ENCODE results near the gene PHF21A. TPM values are rescaled to one million over a fixed set of nuclear protein-coding genes. Genes with fewer than 3 reads are reported as not detected.

Gene PHF21A
- total RNA-seq, 2 donors from 2014 or later: 24.7 to 48.0 TPM

GRCh38 chr11:45961751-45962240 is 159.5 kb downstream of the PHF21A start:
- no peak overlapping the region for H3K4me3 ChIP-seq
- H3K27ac ChIP-seq: no peak overlapping the region
- H3K36me3 ChIP-seq: no peaks in the 10 kb centered on the region
- H3K4me1 ChIP-seq (replicated peaks): no peaks in the 10 kb centered on the region
- H3K9me3 ChIP-seq: no peaks in the 10 kb centered on the region
- H3K27me3 ChIP-seq (replicated peaks; ENCODE audit: insufficient read depth): no peaks in the 10 kb centered on the region
- DNase-seq (ENCODE audit: low spot score): no peak
- TF ChIP-seq, protein P1, sequence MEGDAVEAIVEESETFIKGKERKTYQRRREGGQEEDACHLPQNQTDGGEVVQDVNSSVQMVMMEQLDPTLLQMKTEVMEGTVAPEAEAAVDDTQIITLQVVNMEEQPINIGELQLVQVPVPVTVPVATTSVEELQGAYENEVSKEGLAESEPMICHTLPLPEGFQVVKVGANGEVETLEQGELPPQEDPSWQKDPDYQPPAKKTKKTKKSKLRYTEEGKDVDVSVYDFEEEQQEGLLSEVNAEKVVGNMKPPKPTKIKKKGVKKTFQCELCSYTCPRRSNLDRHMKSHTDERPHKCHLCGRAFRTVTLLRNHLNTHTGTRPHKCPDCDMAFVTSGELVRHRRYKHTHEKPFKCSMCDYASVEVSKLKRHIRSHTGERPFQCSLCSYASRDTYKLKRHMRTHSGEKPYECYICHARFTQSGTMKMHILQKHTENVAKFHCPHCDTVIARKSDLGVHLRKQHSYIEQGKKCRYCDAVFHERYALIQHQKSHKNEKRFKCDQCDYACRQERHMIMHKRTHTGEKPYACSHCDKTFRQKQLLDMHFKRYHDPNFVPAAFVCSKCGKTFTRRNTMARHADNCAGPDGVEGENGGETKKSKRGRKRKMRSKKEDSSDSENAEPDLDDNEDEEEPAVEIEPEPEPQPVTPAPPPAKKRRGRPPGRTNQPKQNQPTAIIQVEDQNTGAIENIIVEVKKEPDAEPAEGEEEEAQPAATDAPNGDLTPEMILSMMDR (IDR thresholded peaks at IDR 0.05): no peak
- TF ChIP-seq POLR2A (IDR thresholded peaks at IDR 0.05): no peak
- TF ChIP-seq POLR2AphosphoS5 (IDR thresholded peaks at IDR 0.05): no peak
- intact Hi-C loops (cut with DNase I): loop anchor here (10.0 kb wide), 1 partner anchor 353 kb away; no protein-coding TSS in a partner anchor
- 82% methylated on average over 7 of the region's 7 CpGs for WGBS

GRCh38 chr11:45960387-45961095 is 160.7 kb downstream of the PHF21A start:
- H3K27me3 ChIP-seq (replicated peaks; ENCODE audit: insufficient read depth): no peaks in the 10 kb centered on the region
- WGBS: 73% methylated on average over 4 of the region's 4 CpGs
- H3K4me3 ChIP-seq: no peak overlapping the region
- intact Hi-C loops (cut with DNase I): loop anchor here (10.0 kb wide), 1 partner anchor 354 kb away; no protein-coding TSS in a partner anchor
- no peak overlapping the region for H3K27ac ChIP-seq
- DNase-seq (ENCODE audit: low spot score): no peak
- no peaks in the 10 kb centered on the region for H3K9me3 ChIP-seq
- TF ChIP-seq, protein P1 (IDR thresholded peaks at IDR 0.05): no peak
- TF ChIP-seq POLR2AphosphoS5 (IDR thresholded peaks at IDR 0.05): no peak
- TF ChIP-seq POLR2A (IDR thresholded peaks at IDR 0.05): no peak
- H3K4me1 ChIP-seq (replicated peaks): no peaks in the 10 kb centered on the region
- no peaks in the 10 kb centered on the region for H3K36me3 ChIP-seq

DNA sequence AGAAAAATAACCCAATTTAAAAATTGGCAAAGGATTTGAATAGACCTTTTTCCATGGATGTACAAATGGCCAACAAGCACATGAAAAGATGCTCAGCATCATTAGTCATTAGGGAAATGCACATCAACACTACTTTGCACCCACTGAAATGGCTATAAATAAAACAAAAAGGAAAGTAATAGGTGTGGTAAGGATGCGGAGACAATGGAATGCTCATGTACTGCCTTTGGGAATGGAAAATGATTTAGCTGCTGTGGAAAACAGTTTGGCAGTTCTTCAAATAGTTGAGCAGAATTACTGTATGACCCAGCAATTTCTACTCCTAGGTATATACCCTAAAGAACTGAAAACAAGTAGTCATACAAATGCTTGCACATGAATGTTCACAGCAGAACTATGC is 161.4 kb downstream of the PHF21A start:
- 94% methylated on average over 1 of the region's 1 CpG for WGBS
- Histone ChIP-seq H3K27ac (no peak overlapping the region), H3K9me3 (no peaks in the 10 kb centered on the region), H3K4me3 (no peak overlapping the region), H3K27me3 (replicated peaks; ENCODE audit: insufficient read depth) (no peaks in the 10 kb centered on the region), H3K4me1 (replicated peaks) (no peaks in the 10 kb centered on the region), H3K36me3 (no peaks in the 10 kb centered on the region)
- no peak for DNase-seq (ENCODE audit: low spot score)
- intact Hi-C loops (cut with DNase I): loop anchor here (10.0 kb wide), 1 partner anchor 355 kb away; no protein-coding TSS in a partner anchor
- TF ChIP-seq POLR2AphosphoS5 (IDR thresholded peaks at IDR 0.05): no peak
- TF ChIP-seq, protein P1 (IDR thresholded peaks at IDR 0.05): no peak
- TF ChIP-seq POLR2A (IDR thresholded peaks at IDR 0.05): no peak

GRCh38 chr11:45949992-45950407 is 171.3 kb downstream of the PHF21A start:
- no peaks in the 10 kb centered on the region for H3K4me1 ChIP-seq (replicated peaks)
- no peaks in the 10 kb centered on the region for H3K27me3 ChIP-seq (replicated peaks; ENCODE audit: insufficient read depth)
- TF ChIP-seq, protein P1 (IDR thresholded peaks at IDR 0.05): no peak
- TF ChIP-seq POLR2A (IDR thresholded peaks at IDR 0.05): no peak
- TF ChIP-seq POLR2AphosphoS5 (IDR thresholded peaks at IDR 0.05): no peak
- intact Hi-C loops (cut with DNase I): no loop called here
- no peak for DNase-seq (ENCODE audit: low spot score)
- no peak overlapping the region for H3K4me3 ChIP-seq
- WGBS: 91% methylated on average over 1 of the region's 1 CpG
- H3K27ac ChIP-seq: no peak overlapping the region
- no peaks in the 10 kb centered on the region for H3K9me3 ChIP-seq
- peaks cover 0 to 19% of the 10 kb centered on the region in 2 donors for H3K36me3 ChIP-seq

- TF ChIP-seq POLR2AphosphoS5 (IDR thresholded peaks at IDR 0.05) (no peak), POLR2A (IDR thresholded peaks at IDR 0.05) (no peak)
- TF ChIP-seq, protein P1 (IDR thresholded peaks at IDR 0.05): no peak
- 79% methylated on average over 3 of the region's 3 CpGs for WGBS
- intact Hi-C loops (cut with DNase I): no loop called here
- no peaks in the 10 kb centered on the region for H3K27me3 ChIP-seq (replicated peaks; ENCODE audit: insufficient read depth)
- no peak overlapping the region for H3K4me3 ChIP-seq
- peaks cover 0 to 19% of the 10 kb centered on the region in 2 donors for H3K36me3 ChIP-seq
- no peak for DNase-seq (ENCODE audit: low spot score)
- H3K9me3 ChIP-seq: no peaks in the 10 kb centered on the region
- H3K27ac ChIP-seq: no peak overlapping the region
- no peaks in the 10 kb centered on the region for H3K4me1 ChIP-seq (replicated peaks)
Observed at GRCh38 chr11:45948356-45948755, 172.9 kb downstream of the PHF21A start.
